Measurements from ENCODE around the gene FAM110D. TPM values are rescaled to one million over a fixed set of nuclear protein-coding genes. Genes with fewer than 3 reads are reported as not detected.

The FAM110D gene
- total RNA-seq, 1 donor from 2014 or later: 2.8 TPM

DNA sequence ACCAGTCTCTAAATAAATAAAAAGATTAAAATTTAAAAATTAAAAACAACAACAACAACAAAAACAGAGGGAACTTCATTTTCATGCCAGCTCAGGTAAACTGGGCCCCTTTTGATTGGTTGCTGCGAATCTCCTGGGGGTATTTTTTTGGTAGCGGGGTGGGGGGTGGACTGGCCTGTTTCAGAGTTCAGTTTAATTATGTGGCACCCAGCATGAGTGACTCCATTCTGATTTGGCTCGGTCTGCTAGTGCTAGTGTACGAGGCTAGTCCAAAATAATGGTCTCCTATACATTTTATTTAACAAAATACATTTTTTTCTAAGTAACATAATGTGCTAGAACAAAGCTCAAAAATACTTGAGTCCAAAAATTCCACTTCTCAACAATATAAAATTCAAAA is 29.1 kb upstream of the FAM110D start:
- no peak for DNase-seq (ENCODE audit: low spot score)

DNA sequence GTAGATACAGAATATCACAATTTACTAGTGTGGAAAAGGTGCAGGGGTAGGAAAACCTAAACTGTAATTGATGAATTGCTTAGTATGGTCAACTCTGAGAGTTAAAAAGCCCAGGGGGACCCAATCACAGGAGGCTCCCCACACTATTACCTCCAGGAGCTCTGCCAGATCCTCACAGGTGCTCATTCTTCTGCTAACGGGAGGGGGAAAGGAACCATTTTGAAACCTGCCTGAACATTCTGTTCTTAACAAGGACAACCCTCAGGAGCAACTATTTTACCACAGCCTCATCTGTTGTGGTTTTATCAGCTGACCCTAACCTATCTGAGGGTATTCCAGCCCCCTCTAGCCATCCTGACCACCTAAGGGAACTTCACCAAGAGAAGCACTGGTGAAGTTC is 28.2 kb upstream of the FAM110D start:
- DNase-seq (ENCODE audit: low spot score): no peak

DNA sequence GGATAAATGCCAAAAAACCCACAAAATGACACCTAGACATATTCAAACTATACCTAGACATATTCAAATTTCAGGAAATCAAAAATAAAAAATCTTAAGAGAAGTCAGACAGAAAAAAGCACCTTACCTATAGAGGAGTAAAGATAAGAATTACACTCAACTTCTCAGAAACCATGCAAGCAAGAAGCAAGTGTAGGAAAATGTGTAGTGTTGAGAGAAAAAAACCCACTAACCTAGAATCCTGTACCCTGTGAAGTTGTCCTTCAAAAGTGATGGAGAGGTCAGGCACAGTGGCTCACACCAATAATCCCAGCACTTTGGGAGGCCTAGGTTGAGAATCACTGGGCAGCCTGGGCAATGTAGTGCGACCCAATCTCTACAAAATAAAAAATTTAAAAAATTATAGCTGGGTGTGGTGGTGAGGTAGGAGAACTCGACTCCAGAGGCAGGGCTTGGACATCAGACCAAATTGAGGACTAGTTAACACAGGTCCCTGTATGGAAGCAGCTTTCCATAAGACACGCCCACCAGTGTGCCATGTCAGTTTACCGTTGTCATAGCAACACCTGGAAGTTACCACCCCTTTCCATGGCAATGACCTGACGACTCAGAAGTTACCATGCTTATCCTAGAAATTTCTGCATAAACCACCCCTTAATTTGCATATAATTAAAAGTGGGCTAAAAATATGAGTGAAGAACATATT is 26.6 kb upstream of the FAM110D start:
- DNase-seq (ENCODE audit: low spot score): no peak

DNA sequence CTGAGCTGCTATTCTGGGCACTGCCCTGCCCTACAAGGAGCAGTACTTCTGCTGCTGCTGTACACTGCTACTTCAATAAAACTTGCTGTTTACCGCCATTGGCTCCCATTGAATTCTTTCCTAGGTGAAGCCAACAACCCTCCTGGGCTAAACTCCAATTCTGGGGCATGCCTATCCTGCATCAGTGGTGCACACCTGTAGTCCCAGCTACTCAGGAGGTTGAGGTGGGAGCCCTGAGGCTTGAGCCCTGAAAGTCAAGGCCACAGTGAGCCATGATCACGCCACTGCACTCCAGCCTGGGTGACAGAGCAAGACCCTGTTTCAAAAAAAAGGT is 26.1 kb upstream of the FAM110D start:
- DNase-seq (ENCODE audit: low spot score): no peak

DNA sequence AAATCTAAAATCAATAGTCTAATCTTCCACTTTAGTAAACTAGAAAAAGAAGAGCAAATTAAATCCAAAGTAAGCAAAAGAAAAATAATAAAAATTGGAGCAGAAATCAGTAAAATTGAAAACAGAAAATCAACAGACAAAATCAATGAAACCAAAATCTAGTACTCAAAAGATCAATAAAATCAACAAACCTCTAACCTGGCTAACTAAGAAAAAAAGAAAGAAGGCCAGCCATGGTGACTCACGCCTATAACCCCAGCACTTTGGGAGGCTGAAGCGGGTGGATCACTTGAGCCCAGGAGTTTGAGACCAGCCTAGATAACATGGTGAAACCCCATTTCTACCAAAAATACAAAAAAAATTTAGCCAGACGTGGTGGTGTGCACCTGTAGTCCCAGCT is 24.4 kb upstream of the FAM110D start:
- DNase-seq (ENCODE audit: low spot score): no peak

DNA sequence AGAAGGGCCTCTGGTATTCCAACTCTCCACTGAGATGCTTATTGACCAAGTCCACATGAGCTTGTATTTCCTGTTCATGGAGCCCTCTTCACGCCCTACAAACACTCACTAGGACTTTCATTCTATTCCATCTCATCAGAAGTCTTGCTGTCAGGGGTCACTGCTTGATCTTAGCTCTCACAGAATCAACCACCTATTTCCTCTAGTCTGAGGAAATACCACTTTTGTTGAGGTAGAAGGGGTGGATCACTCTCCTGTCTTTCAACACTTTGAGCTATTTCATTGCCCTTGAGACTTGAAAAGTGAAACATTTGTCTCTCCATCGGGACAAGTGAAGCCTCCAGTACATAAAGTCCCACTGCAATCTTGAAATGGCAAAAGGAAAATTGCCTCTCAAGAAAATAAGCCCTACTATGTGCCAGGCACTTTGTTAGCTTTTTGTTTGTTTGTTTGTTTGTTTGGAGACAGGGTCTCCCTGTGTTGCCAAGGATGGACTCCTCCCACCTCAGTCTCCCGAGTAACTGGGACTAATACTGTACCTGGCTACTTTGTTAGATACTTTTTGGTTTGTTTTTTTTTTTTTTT is 19.8 kb upstream of the FAM110D start:
- no peak for DNase-seq (ENCODE audit: low spot score)

DNA sequence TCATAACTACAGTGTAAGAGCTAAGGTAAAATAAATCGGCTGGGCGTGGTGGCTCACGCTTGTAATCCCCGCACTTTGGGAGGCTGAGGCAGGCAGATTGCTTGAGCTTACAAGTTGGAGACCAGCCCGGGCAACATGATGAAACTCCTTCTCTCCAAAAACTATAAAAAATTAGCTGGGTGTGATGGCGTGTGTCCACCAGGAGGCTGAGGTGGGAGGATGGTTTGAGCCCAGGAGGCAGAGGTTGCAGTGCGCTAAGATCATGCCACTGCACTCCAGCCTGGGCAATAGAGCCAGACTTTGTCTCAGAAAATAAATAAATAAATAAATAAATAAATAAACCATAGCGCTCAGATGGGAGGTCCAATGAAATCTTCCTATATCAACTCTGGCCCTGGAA is 16.7 kb upstream of the FAM110D start:
- no peak for DNase-seq (ENCODE audit: low spot score)

DNA sequence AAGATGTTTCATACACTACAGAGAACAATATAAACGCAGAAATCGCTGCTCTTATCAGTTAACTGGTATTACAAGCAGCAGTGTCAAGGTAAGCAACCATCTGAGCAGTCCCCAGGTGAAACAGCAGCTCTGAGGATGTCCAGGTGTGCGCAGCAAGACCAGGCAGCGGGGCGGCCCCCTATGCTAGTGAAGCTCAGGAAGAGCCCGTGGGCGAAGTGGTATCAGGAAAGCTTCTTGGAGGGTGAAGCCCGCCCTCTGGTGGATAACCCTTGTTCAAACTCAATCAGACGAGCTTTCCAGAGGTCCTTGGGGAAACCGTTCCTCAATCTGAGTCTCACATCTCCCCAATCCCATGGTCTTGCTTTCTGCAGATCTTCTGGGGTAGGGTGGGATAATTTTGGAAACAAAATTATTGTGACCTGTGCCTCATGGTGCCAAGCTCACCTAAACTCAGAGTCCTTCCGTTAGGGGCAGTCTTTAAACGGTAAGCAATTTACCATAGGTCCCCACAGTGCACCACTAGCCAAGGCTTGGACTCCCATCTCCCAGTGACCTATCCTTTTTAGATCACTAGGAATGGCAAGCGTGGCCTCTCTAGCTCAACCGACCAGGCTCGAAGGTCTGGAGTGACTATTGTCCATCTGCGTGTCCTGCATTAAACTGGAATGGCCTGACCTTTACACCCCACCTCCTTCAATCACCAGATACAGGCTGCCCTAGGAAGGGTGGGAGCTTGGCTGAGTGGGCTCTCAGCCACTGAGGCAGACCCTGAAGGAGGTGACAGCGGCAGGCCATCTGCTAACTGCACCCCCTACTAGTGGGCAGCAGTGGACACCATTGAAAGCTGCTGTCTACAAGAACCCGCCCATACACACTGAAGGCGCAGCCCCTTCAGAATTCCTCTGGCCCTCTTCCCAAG is 13.6 kb upstream of the FAM110D start:
- DNase-seq (ENCODE audit: low spot score): peak; percentile 87

DNA sequence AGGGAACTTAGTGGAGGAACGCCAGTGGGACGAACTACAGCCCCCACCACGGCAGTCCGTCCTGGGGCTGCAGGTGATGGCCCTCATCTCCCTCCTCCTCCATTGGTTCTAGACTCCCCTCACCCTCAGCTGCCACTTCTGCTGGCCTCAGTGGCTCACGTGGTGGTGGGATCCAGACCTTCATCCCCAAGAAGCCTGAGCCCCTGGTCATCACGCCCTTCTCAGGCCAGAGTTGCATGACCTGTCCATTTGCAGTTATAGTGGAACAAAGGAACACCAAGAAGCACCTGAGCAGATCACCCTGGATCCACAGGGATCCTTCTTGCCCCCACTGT is 13.0 kb upstream of the FAM110D start:
- DNase-seq (ENCODE audit: low spot score): no peak

DNA sequence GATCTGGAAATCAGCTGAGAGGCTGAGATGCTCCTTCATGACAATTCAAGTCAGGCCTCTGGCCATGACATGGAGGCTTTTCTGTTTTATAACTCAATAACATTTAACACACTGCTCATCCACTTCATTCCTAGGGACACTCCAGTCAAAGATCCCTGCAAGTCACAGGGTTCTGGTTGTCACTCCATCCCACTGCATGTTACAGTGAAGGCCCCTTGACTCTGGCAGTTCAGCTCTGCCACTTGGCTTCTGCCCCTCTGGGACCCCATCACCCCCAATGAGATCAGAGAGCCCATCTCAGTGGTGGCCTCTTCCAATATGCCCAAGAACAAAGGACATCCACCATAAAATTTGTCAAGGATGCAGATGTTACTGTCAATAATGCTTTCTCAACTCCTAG is 10.0 kb upstream of the FAM110D start:
- no peak for DNase-seq (ENCODE audit: low spot score)

DNA sequence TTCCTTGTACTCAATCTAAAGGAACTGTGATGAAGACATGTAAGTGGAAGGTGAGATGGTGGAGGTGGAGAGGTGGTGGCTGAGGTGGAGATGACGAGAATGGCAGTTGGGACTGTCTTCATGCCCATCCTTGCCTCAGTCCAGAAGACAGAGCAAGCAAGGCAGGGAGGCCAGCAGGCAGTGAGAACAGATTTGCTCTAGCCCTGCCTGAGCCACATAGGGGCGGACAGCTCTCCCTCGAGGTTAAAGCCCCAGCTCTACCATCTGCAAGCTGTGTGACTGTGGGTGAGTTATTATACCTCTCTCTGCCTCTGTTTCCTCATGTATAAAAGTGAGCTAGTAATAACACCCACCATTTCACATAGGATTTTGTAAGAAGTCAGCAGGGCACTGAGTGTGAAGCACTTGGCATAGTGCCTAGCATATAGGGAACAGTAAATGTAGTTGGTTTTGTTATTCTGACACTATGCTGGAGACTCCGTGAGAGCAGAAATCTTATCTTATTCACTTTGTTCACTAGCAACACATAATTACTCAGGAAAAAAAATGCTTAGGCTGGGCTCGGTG is 4.8 kb upstream of the FAM110D start:
- no peak for DNase-seq (ENCODE audit: low spot score)

DNA sequence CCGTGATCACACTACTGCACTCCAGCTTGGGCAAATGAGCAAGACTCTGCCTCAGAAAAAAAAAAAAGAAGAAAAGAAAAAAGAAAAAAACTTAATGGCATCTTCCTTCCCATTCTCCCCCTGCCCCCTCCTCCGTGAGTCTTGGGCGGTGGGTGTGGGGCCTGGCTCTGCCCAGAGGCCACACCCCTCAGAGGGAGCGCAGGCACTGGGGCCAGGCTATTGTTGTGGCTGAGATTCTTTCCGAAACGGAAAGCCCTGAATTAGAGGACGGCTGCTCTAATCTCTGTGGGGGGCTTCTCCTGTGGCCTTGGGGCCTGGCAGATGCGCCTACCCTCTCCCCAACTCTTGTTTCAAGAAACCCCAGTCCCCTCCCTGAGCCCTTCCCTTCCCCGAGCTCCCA is 4.1 kb upstream of the FAM110D start:
- no peak for DNase-seq (ENCODE audit: low spot score)

DNA sequence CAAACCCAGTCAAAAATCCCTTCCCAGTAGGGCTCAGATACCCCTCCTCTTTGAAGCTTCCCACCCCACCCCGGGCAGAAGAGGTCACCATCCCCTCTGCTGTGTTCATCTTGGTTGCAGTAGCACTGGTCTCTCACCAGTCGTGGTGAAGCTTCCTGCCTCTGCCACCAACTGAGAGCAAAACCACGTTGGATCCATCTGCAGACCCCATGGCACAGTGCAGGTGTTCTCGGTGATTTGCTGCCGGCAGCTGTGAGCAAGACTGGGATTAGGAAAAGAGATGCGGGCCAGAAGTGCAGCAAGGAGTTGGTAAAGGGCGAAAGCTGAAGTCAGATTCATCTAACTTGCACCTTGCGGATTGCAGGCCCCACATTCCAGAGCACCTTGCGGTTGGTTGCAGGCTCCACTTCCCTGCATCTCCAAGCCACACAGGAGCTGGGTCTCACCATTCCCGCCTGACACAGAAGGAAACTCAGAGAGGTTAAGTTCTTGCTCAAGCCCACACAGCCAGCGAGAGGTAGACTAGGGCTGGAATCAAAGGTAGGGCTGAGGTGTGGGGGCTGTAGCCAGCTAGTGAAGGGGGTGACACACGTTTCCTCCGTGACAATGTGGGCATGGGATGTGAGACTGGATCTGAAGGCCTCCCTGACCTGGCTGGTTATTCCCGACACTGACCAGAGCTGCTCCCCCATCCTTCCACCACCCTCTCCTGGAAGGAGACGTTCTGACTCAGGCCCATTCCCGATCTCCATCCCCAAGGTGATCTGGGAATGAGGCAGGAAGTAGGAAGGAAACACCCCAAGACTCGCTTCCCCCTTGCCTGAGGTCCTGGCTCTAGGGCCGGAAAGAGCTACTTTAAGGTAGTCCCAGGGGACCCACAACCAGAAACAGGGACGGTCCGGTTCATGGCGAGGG is 3.3 kb upstream of the FAM110D start:
- DNase-seq (ENCODE audit: low spot score): no peak

DNA sequence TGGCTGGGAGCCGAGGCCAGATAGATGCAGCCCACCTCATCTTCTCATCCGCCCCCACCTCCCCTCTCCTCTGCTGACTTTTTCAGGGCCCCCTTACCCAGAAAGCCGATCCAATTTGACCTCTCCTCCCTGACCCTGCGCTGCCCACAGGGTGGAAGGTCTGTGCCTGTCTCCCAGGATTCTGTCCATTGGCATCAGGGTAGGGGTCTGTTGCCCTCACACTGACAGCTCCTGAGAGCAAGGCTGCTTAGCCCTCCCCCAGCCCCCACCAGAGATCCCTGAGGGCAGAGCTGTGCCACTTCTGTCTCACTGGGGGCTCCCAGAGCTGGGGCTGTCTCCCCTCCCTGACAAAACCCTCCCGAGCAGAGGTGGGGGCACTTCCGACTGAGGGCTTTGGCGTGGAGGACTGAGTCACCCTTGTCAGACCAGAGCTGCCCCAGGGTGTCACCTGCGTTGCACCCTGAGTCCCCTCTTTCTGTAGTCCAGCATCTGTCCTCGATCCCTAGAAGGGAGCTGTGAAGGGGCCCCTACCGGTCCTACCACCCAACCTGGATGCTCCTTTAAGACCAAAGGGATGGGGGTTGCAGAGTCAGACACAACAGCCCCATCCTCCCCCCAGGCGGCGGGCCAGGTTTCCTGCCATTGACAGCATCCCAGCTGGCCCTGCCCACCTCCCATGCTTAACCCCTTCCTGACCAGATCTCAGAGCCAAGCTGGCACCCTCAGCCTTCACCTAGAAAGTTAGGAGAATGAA is 2.4 kb upstream of the FAM110D start:
- DNase-seq (ENCODE audit: low spot score): no peak

DNA sequence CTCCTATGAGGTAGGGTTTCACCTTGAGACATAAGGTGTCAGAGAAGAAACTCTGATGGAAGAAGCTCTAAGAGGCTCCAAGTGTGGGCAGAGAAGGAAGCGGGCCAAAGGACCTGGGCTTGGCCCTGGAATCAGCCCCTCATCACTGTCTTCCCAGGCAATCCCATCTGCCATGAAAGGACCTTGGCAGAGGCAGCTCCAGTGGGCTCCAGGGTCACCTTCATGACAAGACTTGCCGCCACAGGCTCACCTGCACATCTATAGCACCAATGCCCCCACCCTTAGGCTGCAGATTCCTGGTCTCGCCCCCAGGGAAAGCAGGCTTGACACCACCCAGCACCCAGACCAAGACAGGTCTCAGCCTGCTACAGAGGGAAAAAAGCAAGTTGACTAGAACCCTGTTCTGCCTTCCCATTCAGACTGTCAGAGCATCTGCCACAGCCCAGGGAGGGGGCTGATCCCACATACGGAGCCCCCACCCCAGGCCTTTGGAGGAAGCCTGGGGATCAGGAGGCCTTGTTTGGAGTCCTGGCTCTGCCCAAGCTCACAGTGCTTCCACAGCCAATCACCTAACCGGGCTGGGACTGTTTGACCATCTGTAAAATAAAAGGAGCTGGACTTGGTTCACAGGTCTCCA is 490 bp upstream of the FAM110D start:
- DNase-seq (ENCODE audit: low spot score): no peak

DNA sequence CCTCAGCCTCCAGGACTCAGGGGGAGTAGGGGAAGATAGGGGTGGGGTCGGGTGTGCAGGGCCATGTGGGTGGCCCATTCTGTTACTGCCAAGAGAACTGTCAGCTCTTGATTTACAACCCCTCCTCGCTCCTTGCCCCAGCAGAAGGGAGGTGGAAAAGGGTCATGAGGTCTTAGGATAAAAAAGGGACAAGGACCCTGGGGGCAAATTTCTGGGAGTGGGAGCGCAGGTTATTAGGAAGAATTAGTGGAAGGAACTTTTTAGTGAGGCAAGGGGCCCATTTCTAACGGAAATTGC is 812 bp downstream of the FAM110D start:
- DNase-seq (ENCODE audit: low spot score): no peak

DNA sequence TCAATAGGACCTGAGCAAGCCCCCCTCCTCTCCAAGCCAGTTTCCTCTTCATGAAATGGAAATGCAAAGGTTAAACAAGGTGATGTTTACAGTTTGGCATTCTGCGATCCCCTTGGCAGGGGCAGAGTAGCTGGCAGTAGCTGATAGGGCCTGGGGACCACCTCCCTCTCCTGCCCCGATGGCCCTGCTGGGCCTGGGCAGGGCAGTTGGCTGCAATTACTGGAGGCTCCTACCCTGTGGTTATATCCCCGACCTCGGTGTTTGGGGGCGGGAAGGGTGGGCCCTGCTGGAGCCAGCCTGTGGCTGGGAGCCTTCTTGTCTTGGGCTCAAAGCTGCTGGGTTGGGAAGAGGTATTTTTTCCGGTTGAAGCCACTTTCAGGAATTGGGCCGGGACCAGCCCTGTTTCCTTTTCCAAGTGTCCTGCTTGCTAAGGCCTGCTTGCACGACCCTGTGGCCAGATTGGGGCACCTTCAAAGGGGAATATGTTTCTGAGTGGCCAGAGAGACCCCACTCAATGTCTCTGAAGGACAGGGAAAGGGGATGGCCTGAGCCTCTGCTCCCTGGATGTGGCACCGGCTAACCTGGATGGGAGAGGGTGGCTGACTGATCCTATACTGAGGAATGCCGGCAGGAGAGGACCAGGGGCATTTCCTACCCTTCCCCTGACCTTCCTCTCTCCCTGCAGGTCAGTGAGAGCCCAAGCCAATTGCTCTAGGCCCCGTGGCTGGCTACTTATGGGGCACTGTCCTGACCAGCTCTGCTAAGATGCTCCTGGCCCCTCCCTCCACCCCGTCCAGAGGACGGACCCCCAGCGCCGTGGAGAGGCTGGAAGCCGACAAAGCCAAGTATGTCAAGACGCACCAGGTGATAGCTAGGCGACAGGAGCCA is 1.9 kb downstream of the FAM110D start:
- no peak for DNase-seq (ENCODE audit: low spot score)

DNA sequence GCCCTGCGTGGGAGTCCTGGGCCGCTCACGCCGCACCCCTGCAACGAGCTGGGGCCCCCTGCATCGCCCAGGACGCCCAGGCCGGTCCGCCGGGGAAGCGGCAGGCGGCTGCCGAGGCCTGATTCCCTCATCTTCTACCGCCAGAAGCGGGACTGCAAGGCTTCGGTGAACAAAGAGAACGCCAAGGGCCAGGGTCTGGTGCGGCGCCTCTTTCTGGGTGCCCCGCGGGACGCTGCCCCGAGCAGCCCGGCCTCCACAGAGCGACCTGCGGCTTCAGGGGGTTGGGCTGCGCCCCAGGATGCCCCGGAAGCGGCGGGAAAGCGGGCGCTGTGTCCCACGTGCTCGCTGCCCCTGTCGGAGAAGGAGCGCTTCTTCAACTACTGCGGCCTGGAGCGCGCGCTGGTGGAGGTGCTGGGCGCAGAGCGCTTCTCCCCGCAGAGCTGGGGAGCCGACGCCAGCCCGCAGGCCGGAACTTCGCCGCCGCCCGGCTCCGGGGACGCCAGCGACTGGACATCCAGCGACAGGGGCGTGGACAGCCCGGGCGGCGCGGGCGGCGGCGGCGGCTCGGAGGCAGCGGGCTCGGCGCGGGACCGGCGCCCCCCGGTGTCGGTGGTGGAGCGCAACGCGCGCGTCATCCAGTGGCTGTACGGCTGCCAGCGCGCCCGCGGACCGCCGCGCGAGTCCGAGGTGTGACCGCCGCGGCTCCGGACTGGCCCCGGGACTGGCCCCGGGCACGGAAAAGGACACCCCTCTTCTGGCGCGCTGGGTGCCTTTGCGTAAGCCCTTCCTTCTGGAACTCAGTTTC is 2.7 kb downstream of the FAM110D start:
- DNase-seq (ENCODE audit: low spot score): peak; percentile 45

DNA sequence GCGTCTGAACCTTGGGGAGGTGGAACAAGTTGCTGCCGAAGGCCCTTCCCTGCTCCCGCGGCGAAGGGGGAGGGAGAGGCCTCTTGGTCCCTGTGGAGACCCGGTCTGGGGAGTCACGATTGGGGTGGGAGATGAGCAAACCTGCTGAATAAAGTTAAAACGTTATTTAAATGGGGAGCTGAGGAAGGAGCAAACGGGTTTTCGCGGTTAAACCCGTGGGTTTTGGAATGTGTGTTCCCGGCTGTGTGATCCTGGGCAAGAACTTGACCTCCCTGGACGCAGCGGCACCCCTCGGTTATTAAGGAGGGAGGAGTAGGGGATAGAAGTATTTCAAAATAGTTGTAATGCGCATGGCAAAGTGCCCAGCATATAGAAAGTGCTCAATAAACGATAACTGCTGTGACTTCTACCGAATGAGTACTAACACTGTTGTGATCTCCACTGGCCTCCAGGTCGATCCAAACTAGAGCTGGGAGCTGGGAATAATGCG is 3.4 kb downstream of the FAM110D start:
- DNase-seq (ENCODE audit: low spot score): no peak

Measured in mucosa of gallbladder (tissue), 1 donor.